CD4-positive, alpha-beta T cell (primary cell): ENCODE results near the gene TRDMT1. TPM values are rescaled to one million over a fixed set of nuclear protein-coding genes. Genes with fewer than 3 reads are reported as not detected.

Experiments
- ATAC-seq: fragments of 200-7000 bp; cut with Tn5 transposase; one replicate; pipeline ENCODE4 v1.10.0; 2022; ENCODE audit warnings: mild to moderate bottlenecking; ENCODE audit not compliant: poor library complexity
- CTCF ChIA-PET: fragments of 350-600 bp; sonication (Branson Sonifier 250); formaldehyde crosslinking; loops from one replicate; lab custom pipeline; 2021; ENCODE audit warnings: antibody characterized with exemption, inconsistent platforms; lab: Charles Lee
- POLR2A ChIA-PET: fragments of 350-600 bp; sonication (Branson Sonifier 250); formaldehyde crosslinking; loops from one replicate; lab custom pipeline; 2021; ENCODE audit warnings: antibody characterized with exemption, inconsistent platforms; lab: Charles Lee
- DNase-seq, 14 experiments: peaks; one replicate each; pipeline ENCODE4 v3.0.0-alpha.2; 2013 to 2020; ENCODE audit warnings: mixed read lengths in 2 of 14
- H3K27ac ChIP-seq, 2 donors: one replicate each; pipeline versions ENCODE4 v1.5.1 to v1.7.0; 2013; ENCODE audit warnings: low read length in 2 of 2, low read depth in 1 of 2, mild to moderate bottlenecking in 1 of 2
- H3K27me3 ChIP-seq, 2 experiments: 1 replicate in 1 of 2; 2 replicates in 1 of 2; pipeline versions ENCODE4 v1.6.1 to v1.7.0; 2013; ENCODE audit warnings: low read length in 2 of 2, control low read depth in 1 of 2, mild to moderate bottlenecking in 1 of 2, moderate library complexity in 1 of 2; ENCODE audit not compliant: insufficient read depth in 2 of 2, control insufficient read depth in 1 of 2
- H3K36me3 ChIP-seq: one replicate; pipeline ENCODE4 v1.6.1; 2013; ENCODE audit warnings: low read length, control low read depth; ENCODE audit not compliant: insufficient read depth
- H3K4me1 ChIP-seq: one replicate; pipeline ENCODE4 v1.6.1; 2013; ENCODE audit warnings: low read length, control low read depth; ENCODE audit not compliant: insufficient read depth
- H3K4me3 ChIP-seq: one replicate; pipeline ENCODE4 v1.5.1; 2013; ENCODE audit warnings: mild to moderate bottlenecking, low read length, moderate library complexity
- H3K9me3 ChIP-seq, 2 experiments: 1 replicate in 1 of 2; 2 replicates in 1 of 2; pipeline versions ENCODE4 v1.6.1 to v1.7.0; 2013; ENCODE audit warnings: low read length in 2 of 2, mild to moderate bottlenecking in 2 of 2, control low read depth in 1 of 2, moderate library complexity in 1 of 2; ENCODE audit not compliant: control insufficient read depth in 1 of 2, insufficient read depth in 1 of 2
- H3K27ac Mint-ChIP-seq: one replicate; pipeline ENCODE4 v1.8.0; 2020; ENCODE audit warnings: mixed read lengths
- H3K27me3 Mint-ChIP-seq: one replicate; pipeline ENCODE4 v1.8.0; 2021; ENCODE audit warnings: mixed read lengths
- H3K36me3 Mint-ChIP-seq: one replicate; pipeline ENCODE4 v1.8.0; 2021; ENCODE audit warnings: low read depth, mixed read lengths
- H3K4me1 Mint-ChIP-seq: one replicate; pipeline ENCODE4 v1.8.0; 2021; ENCODE audit warnings: low read depth, mixed read lengths
- H3K4me3 Mint-ChIP-seq: one replicate; pipeline ENCODE4 v1.8.0; 2020; ENCODE audit warnings: mild to moderate bottlenecking, mixed read lengths
- H3K9me3 Mint-ChIP-seq: one replicate; pipeline ENCODE4 v1.8.0; 2020; ENCODE audit warnings: mixed read lengths
- CTCF ChIP-seq: fragments of 200-600 bp; IDR thresholded peaks from one replicate; pipeline ENCODE4 v1.8.0; 2022; ENCODE audit warnings: antibody characterized with exemption, mild to moderate bottlenecking
- intact Hi-C, 2 experiments: fragments of 100-400 bp; cut with DNase I in 1 of 2; cut with micrococcal nuclease in 1 of 2; formaldehyde crosslinking; loops; one replicate each; pipeline versions ENCODE4 v1.15.1 to v1.9.0; 2023 to 2025; cut with DNase I, micrococcal nuclease
- total RNA-seq, 174 experiments: library from RNA in 2 of 174; stranded (reverse) in 2 of 174; gene quantifications; one replicate each; pipeline ENCODE4 v1.2.3 and lab custom pipeline; 2021 to 2026

TRDMT1 gene
- total RNA-seq, 2 experiments from 2014 or later = 20.3 to 21.3 TPM

DNA sequence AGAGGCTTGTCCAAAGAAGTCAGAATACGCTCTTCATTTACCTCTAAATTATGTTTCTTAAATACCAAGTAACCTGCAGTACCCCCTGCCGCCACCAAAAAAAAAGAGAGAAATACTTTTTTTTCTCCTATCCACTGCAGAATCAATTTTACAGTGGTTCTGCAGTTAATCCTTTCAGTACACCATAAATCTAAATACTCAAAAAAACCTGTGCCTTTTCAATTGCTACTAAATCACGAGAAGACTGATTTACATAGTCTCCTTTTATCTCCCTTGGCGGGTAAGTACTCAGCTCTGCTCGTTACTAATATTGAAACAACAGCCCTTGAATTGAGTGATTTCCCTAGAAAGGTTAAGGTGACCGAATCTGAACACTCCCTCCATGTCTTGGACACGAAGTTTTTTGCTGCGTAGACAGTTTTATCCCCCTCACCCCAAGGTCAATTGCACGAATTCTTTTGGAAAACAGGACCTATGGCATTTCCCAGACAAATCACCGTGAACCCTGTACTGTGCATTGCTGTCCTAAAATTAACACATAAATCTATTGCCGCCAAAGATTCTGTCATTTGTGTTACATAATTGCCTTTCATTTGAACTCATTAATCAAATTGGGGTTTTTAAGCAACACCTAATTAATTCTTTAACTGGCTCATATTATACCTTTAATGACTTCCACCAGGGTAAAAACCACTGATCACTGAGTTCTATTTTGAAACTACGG lies 26.1 kb upstream of the TRDMT1 start:
- TF ChIP-seq CTCF = peak; percentile 76
- peaks cover 0 to 8% of the 10 kb centered on the region in 2 experiments for H3K9me3 ChIP-seq
- no peaks in the 10 kb centered on the region for H3K27me3 Mint-ChIP-seq
- DNase-seq = peak in 6 of 14 experiments; percentile 18 to 74 (median 44)
- H3K4me1 ChIP-seq = peaks cover 37% of the 10 kb centered on the region
- H3K27ac Mint-ChIP-seq = peak overlapping the region; percentile 98
- peaks cover 19% of the 10 kb centered on the region for H3K36me3 ChIP-seq
- ChIA-PET CTCF (interaction anchor here (1.1 to 5.8 kb wide), 9 partner anchors 9 to 399 kb away, joined by 3 to 47 read pairs (median 4); partner anchors contain the start of gene TRDMT1), POLR2A (interaction anchor here (0.6 to 13.0 kb wide), 12 partner anchors 14 to 410 kb away, joined by 3 to 375 read pairs (median 5); partner anchors contain the start of genes RSU1 and TRDMT1)
- no peaks in the 10 kb centered on the region for H3K27me3 ChIP-seq
- no peaks in the 10 kb centered on the region for H3K9me3 Mint-ChIP-seq
- intact Hi-C loops = loop anchor here (1.0 to 10.0 kb wide), 6 partner anchors 21 to 315 kb away; partner anchors contain the start of gene TRDMT1 (in 1 of the 2)
- peak overlapping the region; percentile 93 to 100 for H3K27ac ChIP-seq
- H3K36me3 Mint-ChIP-seq = peaks cover 52% of the 10 kb centered on the region
- H3K4me1 Mint-ChIP-seq = peaks cover 61% of the 10 kb centered on the region
- H3K4me3 ChIP-seq = peak overlapping the region; percentile 94
- H3K4me3 Mint-ChIP-seq = peak overlapping the region; percentile 86
- peak; percentile 5 for ATAC-seq

DNA sequence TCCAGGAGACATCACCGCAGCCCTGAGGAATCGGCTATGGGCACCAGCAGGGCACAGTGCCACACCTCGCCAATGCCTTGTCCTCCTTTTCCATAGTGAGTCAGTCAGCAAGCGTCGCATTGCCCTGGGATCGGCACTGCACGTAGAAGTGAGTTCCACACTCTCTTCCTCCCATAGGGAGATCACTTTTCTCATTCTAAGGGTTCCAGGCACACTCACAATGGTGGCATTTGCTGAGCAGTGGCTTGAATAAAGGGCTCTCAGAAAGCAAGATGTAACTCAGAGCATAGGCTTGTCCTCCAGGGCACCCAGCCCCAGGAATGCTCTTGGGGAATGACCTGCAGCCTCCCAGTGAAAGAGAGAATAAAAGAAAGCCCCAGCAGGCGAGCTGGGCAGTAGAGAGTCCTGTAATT lies 25.4 kb upstream of the TRDMT1 start:
- H3K9me3 ChIP-seq = peaks cover 0 to 8% of the 10 kb centered on the region in 2 experiments
- no peaks in the 10 kb centered on the region for H3K27me3 Mint-ChIP-seq
- intact Hi-C loops = loop anchor here (1.0 to 10.0 kb wide), 4 partner anchors 21 to 315 kb away; no protein-coding TSS in a partner anchor
- H3K4me1 ChIP-seq = peaks cover 37% of the 10 kb centered on the region
- TF ChIP-seq CTCF = no peak
- H3K36me3 Mint-ChIP-seq = peaks cover 46% of the 10 kb centered on the region
- H3K27ac Mint-ChIP-seq = peak overlapping the region; percentile 98
- DNase-seq = no peak
- peaks cover 59% of the 10 kb centered on the region for H3K4me1 Mint-ChIP-seq
- H3K27ac ChIP-seq = peak overlapping the region; percentile 93 to 100
- ATAC-seq = no peak
- CTCF ChIA-PET = interaction anchor here (1.1 to 5.8 kb wide), 7 partner anchors 8 to 398 kb away, joined by 3 to 47 read pairs (median 3); partner anchors contain the start of gene TRDMT1
- POLR2A ChIA-PET = interaction anchor here (0.6 to 13.0 kb wide), 4 partner anchors 14 to 410 kb away, joined by 3 to 375 read pairs (median 4); partner anchors contain the start of genes RSU1 and TRDMT1
- H3K4me3 Mint-ChIP-seq = peak overlapping the region; percentile 86
- no peaks in the 10 kb centered on the region for H3K27me3 ChIP-seq
- H3K9me3 Mint-ChIP-seq = no peaks in the 10 kb centered on the region
- peak overlapping the region; percentile 94 for H3K4me3 ChIP-seq
- peaks cover 12% of the 10 kb centered on the region for H3K36me3 ChIP-seq

- POLR2A ChIA-PET = interaction anchor here (0.6 to 13.0 kb wide), 2 partner anchors 15 to 23 kb away, joined by 4 to 375 read pairs; partner anchors contain the start of gene TRDMT1
- peak overlapping the region; percentile 98 for H3K27ac Mint-ChIP-seq
- DNase-seq (no peak), ATAC-seq (no peak)
- TF ChIP-seq CTCF = no peak
- Histone ChIP-seq H3K27ac (no peak overlapping the region), H3K27me3 (no peaks in the 10 kb centered on the region), H3K4me3 (no peak overlapping the region), H3K4me1 (peaks cover 31% of the 10 kb centered on the region), H3K9me3 (peaks cover 0 to 8% of the 10 kb centered on the region in 2 experiments), H3K36me3 (peaks cover 1% of the 10 kb centered on the region)
- peaks cover 52% of the 10 kb centered on the region for H3K4me1 Mint-ChIP-seq
- CTCF ChIA-PET = interaction anchor here (5.8 kb wide), 1 partner anchor 25 kb away, joined by 47 read pairs; the partner anchor contains the start of gene TRDMT1
- intact Hi-C loops = loop anchor here (5.0 to 10.0 kb wide), 3 partner anchors 51 to 314 kb away; no protein-coding TSS in a partner anchor
- H3K9me3 Mint-ChIP-seq = no peaks in the 10 kb centered on the region
- H3K4me3 Mint-ChIP-seq = no peak overlapping the region
- peaks cover 35% of the 10 kb centered on the region for H3K36me3 Mint-ChIP-seq
- H3K27me3 Mint-ChIP-seq = no peaks in the 10 kb centered on the region
Measured at GRCh38 chr10:17225808-17226207, 24.3 kb upstream of the TRDMT1 start.
